H1 (cell line): ENCODE measurements around the gene PIK3R3. TPM values are rescaled to one million over a fixed set of nuclear protein-coding genes. Genes with fewer than 3 reads are reported as not detected.

Experiments used
- NANOG ChIP-seq: IDR thresholded peaks from 2 replicates; pipeline ENCODE4 v1.6.1; 2011; ENCODE audit warnings: low read length, low read depth, mild to moderate bottlenecking, inconsistent platforms; ENCODE audit not compliant: insufficient read depth, poor library complexity, severe bottlenecking
- POU5F1 ChIP-seq: IDR thresholded peaks from 2 replicates; pipeline ENCODE4 v1.6.1; 2011; ENCODE audit warnings: low read depth, mild to moderate bottlenecking, low read length, moderate library complexity
- RAD21 ChIP-seq, 2 experiments: IDR thresholded peaks in 1 of 2; conservative IDR thresholded peaks in 1 of 2; 2 replicates each; pipeline ENCODE4 v1.6.1; 2011; ENCODE audit warnings: low read depth in 2 of 2, low read length in 2 of 2, improper control_type of control experiment in 1 of 2, inconsistent platforms in 1 of 2, mild to moderate bottlenecking in 1 of 2, moderate library complexity in 1 of 2
- RXRA ChIP-seq: IDR thresholded peaks from 2 replicates; pipeline ENCODE4 v1.6.1; 2011; ENCODE audit warnings: low read depth, mild to moderate bottlenecking, low read length, moderate library complexity; ENCODE audit not compliant: insufficient read depth
- SP4 ChIP-seq: IDR thresholded peaks from 2 replicates; pipeline ENCODE4 v1.6.1; 2012; ENCODE audit warnings: low read length, inconsistent platforms
- SRF ChIP-seq: IDR thresholded peaks from 2 replicates; pipeline ENCODE4 v1.6.1; 2011; ENCODE audit warnings: mild to moderate bottlenecking, low read depth, low read length, moderate library complexity
- SUZ12 ChIP-seq: fragments of 200-600 bp; sonication (generic); IDR thresholded peaks from 2 replicates; pipeline ENCODE4 v1.6.1; 2012; ENCODE audit warnings: mild to moderate bottlenecking, inconsistent platforms, low read length, moderate library complexity, mixed read lengths
- TAF1 ChIP-seq: IDR thresholded peaks from 2 replicates; pipeline ENCODE4 v1.6.1; 2011; ENCODE audit warnings: mild to moderate bottlenecking, low read depth, low read length
- polyA plus RNA-seq, 7 experiments: library from polyadenylated mRNA; depleted of rRNA in 3 of 7; stranded (reverse) in 5 of 7; unstranded in 2 of 7; fragments of >200 nt in 5 of 7; fragments of 200-250 nt in 2 of 7; gene quantifications; 1 replicate in 5 of 7; 2 replicates in 1 of 7; 4 replicates in 1 of 7; pipeline versions ENCODE4 v1.2.1 to v1.2.3, GENCODE V29; 2011 to 2013; ENCODE audit warnings: missing spikeins in 2 of 7, mixed read lengths in 2 of 7
- total RNA-seq: library from RNA; stranded (reverse); fragmentation: NEBNext Ultra II Directional; extraction: Animal tissue kit (Norgen Biotek cat#: 25700); gene quantifications from 2 replicates; pipeline ENCODE4 v1.2.1, GENCODE V29; 2021

PIK3R3 gene
- total and polyA plus RNA-seq, 2 of the 8 experiments (the other 6 are each of a cell fraction or from before 2014, with no cell fraction given) = 5.3 to 13.6 TPM

- TF ChIP-seq RXRA (peak; percentile 65), RAD21 (IDR thresholded peaks at IDR 0.05 in 1 of 2, conservative IDR thresholded peaks at IDR 0.05 in 1 of 2; ENCODE audit: low read depth in 2 of 2, low read length in 2 of 2) (peak; percentile 54 to 66), POU5F1 (no peak), SUZ12 (no peak), SP4 (no peak), SRF (no peak), TAF1 (no peak), NANOG (no peak)
These were observed 47.7 kb upstream of the PIK3R3 start (continued) for GRCh38 chr1:46180082-46180616.
